Left ventricle myocardium inferior (tissue), 1 donor: ENCODE data around the gene CPAMD8. TPM values are rescaled to one million over a fixed set of nuclear protein-coding genes. Genes with fewer than 3 reads are reported as not detected.

Experiments used
- DNase-seq: peaks from one replicate; pipeline ENCODE4 v3.0.0-alpha.2; 2020
- H3K27ac ChIP-seq: fragments of 200-600 bp; replicated peaks from 2 replicates; pipeline ENCODE4 v1.8.0; 2021
- H3K27me3 ChIP-seq: fragments of 200-600 bp; 2 replicates; pipeline ENCODE4 v1.8.0; 2021; ENCODE audit warnings: low read depth
- H3K36me3 ChIP-seq: fragments of 200-600 bp; 2 replicates; pipeline ENCODE4 v1.8.0; 2021
- H3K4me1 ChIP-seq: fragments of 200-600 bp; 2 replicates; pipeline ENCODE4 v1.8.0; 2021
- H3K4me3 ChIP-seq: fragments of 200-600 bp; 2 replicates; pipeline ENCODE4 v1.8.0; 2021; ENCODE audit warnings: mild to moderate bottlenecking, moderate library complexity
- H3K9me3 ChIP-seq: fragments of 200-600 bp; replicated peaks from 2 replicates; pipeline ENCODE4 v1.8.0; 2021
- intact Hi-C: fragments of 100-400 bp; cut with micrococcal nuclease; formaldehyde crosslinking; loops from one replicate; pipeline ENCODE4 v1.11.0; 2022
- total RNA-seq: library from RNA; stranded (reverse); fragmentation: NEBNext Ultra II Directional; extraction: Animal tissue kit (Norgen Biotek cat#: 25700); gene quantifications from one replicate; pipeline ENCODE4 v1.2.1, GENCODE V29; 2021
- TF ChIP-seq, protein P1 (sequence below): fragments of 200-600 bp; IDR thresholded peaks from 2 replicates; pipeline ENCODE4 v1.8.0; 2021; ENCODE audit warnings: antibody characterized with exemption, mild to moderate bottlenecking, borderline replicate concordance
- donor health status: DM: no; HTN: yes; CAD: no; lungs with severe emphysema.

CPAMD8 gene
- total RNA-seq, 1 donor from 2014 or later, result 13.7 TPM

DNA sequence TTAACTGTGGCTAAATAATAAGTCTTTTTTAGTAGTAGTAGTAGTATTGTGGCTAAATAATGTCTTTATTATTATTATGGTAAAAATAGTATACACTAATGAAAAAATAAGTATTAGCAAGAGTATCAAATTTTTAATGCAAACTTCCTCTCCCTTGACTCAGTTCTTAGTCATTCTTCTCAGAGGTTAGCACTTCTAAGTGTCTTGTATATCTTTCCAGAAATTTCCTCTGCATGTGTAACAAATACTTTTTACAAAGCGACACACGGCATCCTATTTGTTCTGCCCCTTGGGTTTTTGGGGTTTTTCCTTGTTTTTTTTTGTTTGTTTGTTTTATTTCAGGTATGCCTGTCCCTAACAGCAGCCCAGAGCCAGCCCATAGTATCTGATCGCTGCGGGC is 176.5 kb downstream of the CPAMD8 start:
- Histone ChIP-seq H3K27me3 (no peaks in the 10 kb centered on the region), H3K36me3 (peaks cover 99% of the 10 kb centered on the region), H3K9me3 (no peaks in the 10 kb centered on the region), H3K27ac (no peak overlapping the region), H3K4me3 (no peak overlapping the region), H3K4me1 (peaks cover 4% of the 10 kb centered on the region)
- no peak for DNase-seq
- TF ChIP-seq, protein P1, sequence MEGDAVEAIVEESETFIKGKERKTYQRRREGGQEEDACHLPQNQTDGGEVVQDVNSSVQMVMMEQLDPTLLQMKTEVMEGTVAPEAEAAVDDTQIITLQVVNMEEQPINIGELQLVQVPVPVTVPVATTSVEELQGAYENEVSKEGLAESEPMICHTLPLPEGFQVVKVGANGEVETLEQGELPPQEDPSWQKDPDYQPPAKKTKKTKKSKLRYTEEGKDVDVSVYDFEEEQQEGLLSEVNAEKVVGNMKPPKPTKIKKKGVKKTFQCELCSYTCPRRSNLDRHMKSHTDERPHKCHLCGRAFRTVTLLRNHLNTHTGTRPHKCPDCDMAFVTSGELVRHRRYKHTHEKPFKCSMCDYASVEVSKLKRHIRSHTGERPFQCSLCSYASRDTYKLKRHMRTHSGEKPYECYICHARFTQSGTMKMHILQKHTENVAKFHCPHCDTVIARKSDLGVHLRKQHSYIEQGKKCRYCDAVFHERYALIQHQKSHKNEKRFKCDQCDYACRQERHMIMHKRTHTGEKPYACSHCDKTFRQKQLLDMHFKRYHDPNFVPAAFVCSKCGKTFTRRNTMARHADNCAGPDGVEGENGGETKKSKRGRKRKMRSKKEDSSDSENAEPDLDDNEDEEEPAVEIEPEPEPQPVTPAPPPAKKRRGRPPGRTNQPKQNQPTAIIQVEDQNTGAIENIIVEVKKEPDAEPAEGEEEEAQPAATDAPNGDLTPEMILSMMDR, result no peak
- intact Hi-C loops, result no loop called here

DNA sequence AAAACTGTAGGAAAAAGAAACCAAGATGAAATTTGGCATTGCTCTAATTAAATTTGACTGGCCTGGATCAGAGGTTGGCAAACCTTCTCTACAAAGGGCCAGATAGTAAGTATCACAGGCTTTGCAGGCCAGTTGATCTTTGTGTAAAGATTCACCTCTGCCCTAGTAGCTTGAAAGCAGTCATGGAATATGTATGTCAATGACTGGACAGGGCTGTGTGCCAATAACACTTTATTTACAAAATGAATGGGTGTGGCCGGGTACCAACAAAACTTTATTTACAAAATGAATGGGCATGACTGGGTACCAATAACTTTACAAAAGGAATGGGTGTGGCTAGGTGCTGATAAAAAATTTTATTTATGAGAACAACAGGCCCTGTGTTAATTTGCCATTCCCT is 177.4 kb downstream of the CPAMD8 start:
- TF ChIP-seq, protein P1, result no peak
- Histone ChIP-seq H3K27ac (no peak overlapping the region), H3K27me3 (no peaks in the 10 kb centered on the region), H3K4me1 (peaks cover 10% of the 10 kb centered on the region), H3K36me3 (peaks cover 94% of the 10 kb centered on the region), H3K9me3 (no peaks in the 10 kb centered on the region), H3K4me3 (no peak overlapping the region)
- no peak for DNase-seq
- intact Hi-C loops, result no loop called here

DNA sequence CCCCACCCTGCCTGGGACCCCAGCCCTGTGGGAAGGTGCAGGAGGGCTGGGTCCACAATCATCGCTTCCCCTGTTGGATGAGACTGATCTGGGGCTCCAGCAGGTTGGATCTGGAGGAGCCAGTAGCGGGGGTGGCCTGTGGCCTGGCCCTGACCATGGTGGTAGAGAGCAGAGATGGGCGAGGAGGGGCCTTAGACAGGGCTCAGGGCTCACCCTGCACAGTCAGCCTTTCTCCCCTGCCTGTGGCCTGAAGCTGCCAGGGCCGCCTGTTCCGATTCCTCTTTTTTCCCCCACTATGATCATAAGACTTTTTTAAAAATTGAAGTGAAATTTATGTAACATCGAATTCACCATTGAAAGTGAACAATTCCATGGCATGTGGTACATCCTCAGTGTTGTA is 179.2 kb downstream of the CPAMD8 start:
- Histone ChIP-seq H3K9me3 (no peaks in the 10 kb centered on the region), H3K27ac (no peak overlapping the region), H3K36me3 (peaks cover 94% of the 10 kb centered on the region), H3K27me3 (no peaks in the 10 kb centered on the region), H3K4me1 (peaks cover 10% of the 10 kb centered on the region), H3K4me3 (no peak overlapping the region)
- DNase-seq, result no peak
- TF ChIP-seq, protein P1, result no peak
- intact Hi-C loops, result no loop called here

DNA sequence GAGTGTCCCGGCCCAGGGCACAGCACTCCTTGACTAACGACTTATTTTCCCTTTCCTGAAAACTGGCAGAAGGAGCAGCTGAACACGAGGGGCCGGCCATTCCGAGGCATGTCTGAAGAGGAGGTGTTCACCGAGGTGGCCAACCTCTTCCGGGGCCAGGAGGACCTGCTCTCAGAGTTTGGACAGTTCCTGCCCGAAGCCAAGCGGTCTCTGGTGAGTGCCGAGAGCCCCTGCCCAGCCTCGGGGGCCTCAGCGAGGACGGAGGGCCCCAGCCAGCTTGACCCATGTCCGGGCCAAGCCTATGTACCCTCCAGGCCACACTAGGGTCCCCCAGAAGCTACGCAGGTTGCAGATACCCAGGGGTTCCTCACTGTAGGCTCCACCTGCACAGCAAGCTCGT is 179.7 kb downstream of the CPAMD8 start:
- no peak for DNase-seq
- intact Hi-C loops, result no loop called here
- Histone ChIP-seq H3K27me3 (no peaks in the 10 kb centered on the region), H3K9me3 (no peaks in the 10 kb centered on the region), H3K4me1 (peaks cover 11% of the 10 kb centered on the region), H3K4me3 (no peak overlapping the region), H3K36me3 (peaks cover 94% of the 10 kb centered on the region), H3K27ac (no peak overlapping the region)
- TF ChIP-seq, protein P1, result no peak

Other genes starting within 250 kb of the CPAMD8 start
- gene SIN3B, start 197.4 kb downstream of the CPAMD8 start, total RNA-seq, result 24.4 TPM
- 1.1 TPM for gene F2RL3, start 137.8 kb downstream of the CPAMD8 start, total RNA-seq
- 3.5 TPM for gene HAUS8, start 48.6 kb upstream of the CPAMD8 start, total RNA-seq
- gene MYO9B, start 49.0 kb upstream of the CPAMD8 start, total RNA-seq, result 30.7 TPM
- 27.5 TPM for gene USE1, start 188.5 kb upstream of the CPAMD8 start, total RNA-seq
- 21.2 TPM for gene OCEL1, start 199.4 kb upstream of the CPAMD8 start, total RNA-seq
- 60.1 TPM for gene NR2F6, start 219.1 kb upstream of the CPAMD8 start, total RNA-seq
- gene USHBP1, start 237.9 kb upstream of the CPAMD8 start, total RNA-seq, result 7.0 TPM
- gene BABAM1, start 240.6 kb upstream of the CPAMD8 start, total RNA-seq, result 72.7 TPM